GM06990 (cell line): ENCODE results near the gene CHST5.

ENCODE experiments used
- DNase-seq: peaks from one replicate; pipeline ENCODE4 v3.0.0-alpha.2; 2011; ENCODE audit not compliant: insufficient read length; ENCODE audit errors: extremely low read depth
- H3K27me3 ChIP-seq: replicated peaks from 2 replicates; pipeline ENCODE4 v1.6.0; 2011; ENCODE audit warnings: low read length; ENCODE audit not compliant: control insufficient read depth, insufficient read depth
- H3K36me3 ChIP-seq: 2 replicates; pipeline ENCODE4 v1.5.1; 2011; ENCODE audit warnings: low read length; ENCODE audit not compliant: control insufficient read depth, insufficient read depth
- H3K4me3 ChIP-seq: replicated peaks from 2 replicates; pipeline ENCODE4 v1.5.1; 2011; ENCODE audit warnings: low read depth, mild to moderate bottlenecking, control low read depth, low read length
- CTCF ChIP-seq: IDR thresholded peaks from 2 replicates; pipeline ENCODE4 v1.5.1; 2011; ENCODE audit warnings: low read length, control low read depth, mild to moderate bottlenecking, inconsistent platforms; ENCODE audit not compliant: insufficient read depth, poor library complexity, severe bottlenecking

CHST5 gene

GRCh38 chr16:75566758-75567255 lies 30.9 kb upstream of the CHST5 start:
- no peak for TF ChIP-seq CTCF
- Histone ChIP-seq H3K27me3 (no peaks in the 10 kb centered on the region), H3K4me3 (peak overlapping the region; percentile 90), H3K36me3 (peaks cover 11% of the 10 kb centered on the region)
- DNase-seq, result peak; percentile 37

- no peak for TF ChIP-seq CTCF
- H3K4me3 ChIP-seq, result peak within 1 kb of the TSS; percentile 90
- peak; percentile 90 for DNase-seq
- H3K27me3 ChIP-seq, result no peaks in the 10 kb centered on the region
- H3K36me3 ChIP-seq, result peaks cover 11% of the 10 kb centered on the region
These were observed 30.3 kb upstream of the CHST5 start, which contains the start of gene GABARAPL2 for GRCh38 chr16:75566040-75566757. Gene GABARAPL2 (plus strand): TSS chr16:75566379. CDS start chr16:75566487, 108 bp downstream.

GRCh38 chr16:75565640-75566039 lies 29.7 kb upstream of the CHST5 start:
- H3K27me3 ChIP-seq, result no peaks in the 10 kb centered on the region
- peaks cover 11% of the 10 kb centered on the region for H3K36me3 ChIP-seq
- no peak for TF ChIP-seq CTCF
- H3K4me3 ChIP-seq, result peak overlapping the region; percentile 90
- no peak for DNase-seq

- Histone ChIP-seq H3K27me3 (no peaks in the 10 kb centered on the region), H3K36me3 (no peaks in the 10 kb centered on the region), H3K4me3 (no peak overlapping the region)
- no peak for TF ChIP-seq CTCF
- no peak for DNase-seq
These were observed 23.9 kb upstream of the CHST5 start for GRCh38 chr16:75559564-75560372.

GRCh38 chr16:75558846-75559401 lies 23.0 kb upstream of the CHST5 start:
- Histone ChIP-seq H3K36me3 (no peaks in the 10 kb centered on the region), H3K4me3 (no peak overlapping the region), H3K27me3 (no peaks in the 10 kb centered on the region)
- no peak for DNase-seq
- TF ChIP-seq CTCF, result no peak
